ENCODE results near the gene OR10AG1. TPM values are rescaled to one million over a fixed set of nuclear protein-coding genes. Genes with fewer than 3 reads are reported as not detected.

OR10AG1 gene
- total RNA-seq, 1 donor from 2014 or later: not detected

GRCh38 chr11:55967914-55968313 is 1.8 kb downstream of the OR10AG1 start:
- TF ChIP-seq, protein P1, sequence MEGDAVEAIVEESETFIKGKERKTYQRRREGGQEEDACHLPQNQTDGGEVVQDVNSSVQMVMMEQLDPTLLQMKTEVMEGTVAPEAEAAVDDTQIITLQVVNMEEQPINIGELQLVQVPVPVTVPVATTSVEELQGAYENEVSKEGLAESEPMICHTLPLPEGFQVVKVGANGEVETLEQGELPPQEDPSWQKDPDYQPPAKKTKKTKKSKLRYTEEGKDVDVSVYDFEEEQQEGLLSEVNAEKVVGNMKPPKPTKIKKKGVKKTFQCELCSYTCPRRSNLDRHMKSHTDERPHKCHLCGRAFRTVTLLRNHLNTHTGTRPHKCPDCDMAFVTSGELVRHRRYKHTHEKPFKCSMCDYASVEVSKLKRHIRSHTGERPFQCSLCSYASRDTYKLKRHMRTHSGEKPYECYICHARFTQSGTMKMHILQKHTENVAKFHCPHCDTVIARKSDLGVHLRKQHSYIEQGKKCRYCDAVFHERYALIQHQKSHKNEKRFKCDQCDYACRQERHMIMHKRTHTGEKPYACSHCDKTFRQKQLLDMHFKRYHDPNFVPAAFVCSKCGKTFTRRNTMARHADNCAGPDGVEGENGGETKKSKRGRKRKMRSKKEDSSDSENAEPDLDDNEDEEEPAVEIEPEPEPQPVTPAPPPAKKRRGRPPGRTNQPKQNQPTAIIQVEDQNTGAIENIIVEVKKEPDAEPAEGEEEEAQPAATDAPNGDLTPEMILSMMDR (IDR thresholded peaks at IDR 0.05; ENCODE audit: borderline replicate concordance): no peak
- Histone ChIP-seq H3K4me1 (no peaks in the 10 kb centered on the region), H3K4me3 (no peak overlapping the region), H3K36me3 (no peaks in the 10 kb centered on the region), H3K9me3 (replicated peaks) (no peaks in the 10 kb centered on the region), H3K27ac (replicated peaks) (no peak overlapping the region), H3K27me3 (ENCODE audit: low read depth) (no peaks in the 10 kb centered on the region)
- no peak for DNase-seq
- intact Hi-C loops (cut with micrococcal nuclease): no loop called here

GRCh38 chr11:55966391-55966790 is 3.4 kb downstream of the OR10AG1 start:
- intact Hi-C loops (cut with micrococcal nuclease): no loop called here
- no peak for DNase-seq
- Histone ChIP-seq H3K4me1 (no peaks in the 10 kb centered on the region), H3K27ac (replicated peaks) (no peak overlapping the region), H3K27me3 (ENCODE audit: low read depth) (no peaks in the 10 kb centered on the region), H3K9me3 (replicated peaks) (no peaks in the 10 kb centered on the region), H3K4me3 (no peak overlapping the region), H3K36me3 (no peaks in the 10 kb centered on the region)
- TF ChIP-seq, protein P1 (IDR thresholded peaks at IDR 0.05; ENCODE audit: borderline replicate concordance): no peak

GRCh38 chr11:55956521-55956920 is 13.2 kb downstream of the OR10AG1 start:
- no peaks in the 10 kb centered on the region for H3K9me3 ChIP-seq (replicated peaks)
- H3K4me3 ChIP-seq: no peak overlapping the region
- no peaks in the 10 kb centered on the region for H3K4me1 ChIP-seq
- no peak overlapping the region for H3K27ac ChIP-seq (replicated peaks)
- TF ChIP-seq, protein P1 (IDR thresholded peaks at IDR 0.05; ENCODE audit: borderline replicate concordance): no peak
- intact Hi-C loops (cut with micrococcal nuclease): no loop called here
- H3K27me3 ChIP-seq (ENCODE audit: low read depth): no peaks in the 10 kb centered on the region
- no peak for DNase-seq
- no peaks in the 10 kb centered on the region for H3K36me3 ChIP-seq

DNA sequence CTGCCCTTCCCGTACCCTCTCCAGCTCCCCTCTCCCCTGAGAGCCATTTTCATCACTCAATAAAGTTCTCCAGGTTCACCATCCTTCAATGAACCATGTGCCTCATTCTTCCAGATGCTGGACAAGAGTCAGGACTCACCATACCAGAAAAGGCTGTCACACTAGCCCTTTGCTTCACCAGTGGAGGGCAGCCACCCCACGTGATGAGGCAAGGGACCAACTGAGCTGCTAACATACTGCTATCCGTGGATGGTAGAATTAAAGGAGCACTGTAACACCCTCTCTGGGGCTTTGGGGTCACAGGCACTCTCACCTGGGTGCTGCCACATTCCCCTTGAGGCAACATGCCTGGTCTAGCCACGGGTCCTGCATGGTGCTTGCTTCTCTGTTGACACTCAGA is 20.4 kb downstream of the OR10AG1 start:
- intact Hi-C loops (cut with micrococcal nuclease): no loop called here
- TF ChIP-seq, protein P1 (IDR thresholded peaks at IDR 0.05; ENCODE audit: borderline replicate concordance): no peak

GRCh38 chr11:55942785-55943392 is 26.9 kb downstream of the OR10AG1 start:
- Histone ChIP-seq H3K27ac (replicated peaks) (no peak overlapping the region), H3K36me3 (no peaks in the 10 kb centered on the region), H3K9me3 (replicated peaks) (no peaks in the 10 kb centered on the region), H3K4me1 (no peaks in the 10 kb centered on the region), H3K27me3 (ENCODE audit: low read depth) (peaks cover 8% of the 10 kb centered on the region), H3K4me3 (no peak overlapping the region)
- intact Hi-C loops (cut with micrococcal nuclease): no loop called here
- DNase-seq: no peak
- TF ChIP-seq, protein P1 (IDR thresholded peaks at IDR 0.05; ENCODE audit: borderline replicate concordance): peak; percentile 48

More for the DNA sequence above, 20.4 kb downstream of the OR10AG1 start:
- no peak for DNase-seq
- Histone ChIP-seq H3K4me1 (no peaks in the 10 kb centered on the region), H3K9me3 (replicated peaks) (no peaks in the 10 kb centered on the region), H3K27me3 (ENCODE audit: low read depth) (no peaks in the 10 kb centered on the region), H3K4me3 (no peak overlapping the region), H3K27ac (replicated peaks) (no peak overlapping the region), H3K36me3 (no peaks in the 10 kb centered on the region)
